Measurements from ENCODE around the gene CYB5A.
A peak's percentile ranks its signal among the peaks of the same experiment; 100 is the strongest.

The CYB5A gene

DNA sequence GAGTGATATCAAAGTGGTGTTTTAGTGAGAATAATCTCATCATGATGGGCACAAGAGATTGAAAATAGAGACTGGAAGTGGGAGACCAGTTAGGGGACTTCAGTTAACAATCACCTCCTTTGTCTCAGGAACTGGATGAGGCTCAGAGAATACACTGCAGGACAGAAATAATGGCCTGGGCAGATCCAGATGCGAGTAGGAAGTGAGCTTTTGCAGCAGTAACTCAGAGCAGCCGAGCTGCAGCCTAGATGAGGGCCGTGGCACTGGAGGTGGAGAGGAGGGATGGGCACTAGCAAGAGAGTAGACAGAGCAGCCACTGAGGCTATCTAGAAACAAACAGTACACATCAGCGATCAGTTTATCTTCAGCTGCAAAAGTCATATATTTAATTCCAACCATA, 48.6 kb downstream of the CYB5A start:
- no peak overlapping the region for H3K4me3 ChIP-seq (ENCODE audit: control insufficient read depth, low read depth, low read length)
- TF ChIP-seq CTCF (IDR thresholded peaks at IDR 0.05; ENCODE audit: control insufficient read depth, insufficient read depth, low read depth, low read length, missing control alignments): no peak
- no peak for DNase-seq (ENCODE audit: low read depth)

DNA sequence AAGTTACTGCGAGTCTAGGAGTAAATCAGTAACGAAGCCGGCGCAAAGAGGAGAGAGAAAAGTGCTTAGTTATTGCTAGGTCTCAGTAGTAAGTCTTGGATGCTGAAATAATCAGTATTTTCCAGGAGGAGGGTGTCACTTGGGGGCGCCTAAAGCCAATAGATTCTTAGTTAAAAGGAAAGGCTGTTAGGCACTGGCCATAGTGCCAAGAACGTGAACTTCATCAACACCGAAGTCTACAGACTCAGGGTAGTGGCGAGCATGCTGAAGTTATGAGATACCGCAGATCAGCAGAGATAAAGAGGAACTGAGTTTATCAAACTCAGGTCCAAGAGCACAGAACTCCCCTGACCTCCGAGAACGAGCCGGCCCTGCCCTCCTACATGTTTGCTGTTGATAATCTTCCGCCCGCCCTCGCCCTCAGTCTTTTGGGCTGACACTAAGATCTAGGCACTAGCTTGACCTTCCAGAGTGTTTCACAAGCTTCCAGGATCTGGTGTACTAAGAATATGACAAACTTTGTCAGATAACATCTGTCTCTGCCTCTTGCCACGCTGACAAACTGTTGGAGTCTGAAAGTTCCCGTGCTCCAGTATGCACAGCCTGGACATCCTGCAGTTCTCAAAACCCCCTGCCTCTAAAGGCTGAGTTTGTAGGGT, 49.2 kb downstream of the CYB5A start:
- TF ChIP-seq CTCF (IDR thresholded peaks at IDR 0.05; ENCODE audit: control insufficient read depth, insufficient read depth, low read depth, low read length, missing control alignments): no peak
- DNase-seq (ENCODE audit: low read depth): no peak
- no peak overlapping the region for H3K4me3 ChIP-seq (ENCODE audit: control insufficient read depth, low read depth, low read length)

DNA sequence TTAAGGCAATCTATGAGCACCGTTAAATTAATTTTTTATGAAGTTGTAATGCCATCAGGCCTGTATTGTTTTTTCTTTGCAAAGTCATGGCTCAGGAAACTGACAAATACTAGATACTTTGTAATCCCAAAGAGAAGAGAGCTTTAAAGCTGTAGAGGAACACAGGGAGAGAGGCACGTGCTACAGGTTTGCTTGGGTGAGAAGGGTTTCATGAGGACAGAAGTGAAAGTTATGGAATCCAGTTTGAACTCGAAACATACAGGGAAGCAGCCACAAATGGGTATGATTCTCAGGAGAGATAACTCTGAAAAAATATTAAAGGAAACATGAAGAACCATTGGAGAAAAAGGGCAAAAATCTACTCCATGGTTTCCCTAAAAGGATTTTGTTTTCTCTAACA, 49.8 kb downstream of the CYB5A start:
- no peak for DNase-seq (ENCODE audit: low read depth)
- no peak overlapping the region for H3K4me3 ChIP-seq (ENCODE audit: control insufficient read depth, low read depth, low read length)
- no peak for TF ChIP-seq CTCF (IDR thresholded peaks at IDR 0.05; ENCODE audit: control insufficient read depth, insufficient read depth, low read depth, low read length, missing control alignments)

GRCh38 chr18:74241426-74241825, 50.3 kb downstream of the CYB5A start:
- no peak overlapping the region for H3K4me3 ChIP-seq (ENCODE audit: control insufficient read depth, low read depth, low read length)
- no peak for TF ChIP-seq CTCF (IDR thresholded peaks at IDR 0.05; ENCODE audit: control insufficient read depth, insufficient read depth, low read depth, low read length, missing control alignments)
- no peak for DNase-seq (ENCODE audit: low read depth)

DNA sequence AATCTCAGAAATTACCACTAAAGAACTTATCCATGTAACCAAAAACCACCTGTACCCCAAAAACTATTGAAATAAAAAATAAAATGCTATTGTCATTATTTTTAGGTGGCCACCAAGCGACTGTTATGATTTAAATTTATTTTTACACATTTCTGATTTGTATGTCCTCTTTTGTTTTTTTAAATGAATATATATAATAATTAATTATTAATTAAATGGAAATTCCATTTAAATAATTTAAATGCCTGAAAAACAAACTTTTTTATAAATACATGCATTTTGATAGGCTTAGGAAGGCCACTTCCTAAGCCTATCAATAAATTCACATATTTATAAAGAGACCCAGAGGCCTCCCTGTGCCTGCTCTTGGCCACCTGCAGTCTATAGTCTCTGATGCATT, 52.2 kb downstream of the CYB5A start:
- no peak for DNase-seq (ENCODE audit: low read depth)
- no peak overlapping the region for H3K4me3 ChIP-seq (ENCODE audit: control insufficient read depth, low read depth, low read length)
- TF ChIP-seq CTCF (IDR thresholded peaks at IDR 0.05; ENCODE audit: control insufficient read depth, insufficient read depth, low read depth, low read length, missing control alignments): no peak

- no peak overlapping the region for H3K4me3 ChIP-seq (ENCODE audit: control insufficient read depth, low read depth, low read length)
- no peak for TF ChIP-seq CTCF (IDR thresholded peaks at IDR 0.05; ENCODE audit: control insufficient read depth, insufficient read depth, low read depth, low read length, missing control alignments)
- DNase-seq (ENCODE audit: low read depth): peak; percentile 17
Measured at GRCh38 chr18:74234326-74235171, 57.2 kb downstream of the CYB5A start.
